22Rv1 (cell line): Measurements from ENCODE around the gene RFX7.

Experiments
- CTCF ChIP-seq: fragments of 450-650 bp; IDR thresholded peaks from 2 replicates; pipeline ENCODE4 v1.5.1; 2017; ENCODE audit warnings: mild to moderate bottlenecking
- ZFX ChIP-seq: fragments of 450-650 bp; IDR thresholded peaks from 2 replicates; pipeline ENCODE4 v1.6.1; 2017; ENCODE audit warnings: antibody characterized with exemption, borderline replicate concordance

GRCh38 chr15:56042982-56043980 lies 200.4 kb downstream of the RFX7 start:
- TF ChIP-seq CTCF (no peak), ZFX (no peak)
